NCI-H2107 (cell line): ENCODE measurements around the gene CCT8L2.
"Not testable (repeated sequence)": the region's sequence is repeated elsewhere in the genome, so short reads cannot be mapped to it uniquely, and the experiment has no call there.

ENCODE experiments used
- DNase-seq: peaks from one replicate; lab custom pipeline; 2025; lab: John Stamatoyannopoulos, UW

Gene CCT8L2

GRCh38 chr22:16595251-16595650, 2.6 kb upstream of the CCT8L2 start:
- DNase-seq, result not testable (repeated sequence)

- no peak for DNase-seq
These were observed 1.4 kb upstream of the CCT8L2 start for GRCh38 chr22:16594026-16594425.

GRCh38 chr22:16592231-16592630, 379 bp downstream of the CCT8L2 start:
- DNase-seq, result not testable (repeated sequence)

DNA sequence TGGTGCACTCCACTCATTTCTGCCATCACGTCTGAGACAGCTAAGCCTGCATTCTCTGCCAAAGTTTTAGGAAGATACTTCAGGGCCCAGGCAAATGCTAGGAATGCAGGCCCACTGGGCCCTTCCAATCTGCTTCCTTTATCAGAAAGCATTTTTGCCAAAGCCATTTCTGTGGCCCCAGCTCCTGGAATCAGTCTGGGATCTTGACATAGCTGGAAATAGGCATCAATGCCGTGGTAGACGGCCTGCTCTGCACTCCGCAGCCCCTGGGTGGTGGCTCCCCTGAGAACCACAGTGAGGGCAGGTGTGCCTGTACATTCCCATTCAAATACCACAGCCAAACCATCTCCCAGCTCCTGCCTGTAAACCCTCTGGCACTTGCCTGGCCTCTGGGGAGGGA, 1.5 kb downstream of the CCT8L2 start:
- not testable (repeated sequence) for DNase-seq

GRCh38 chr22:16586991-16587390, 5.6 kb downstream of the CCT8L2 start:
- no peak for DNase-seq

- no peak for DNase-seq
These were observed 6.4 kb downstream of the CCT8L2 start for GRCh38 chr22:16586170-16586569.

DNA sequence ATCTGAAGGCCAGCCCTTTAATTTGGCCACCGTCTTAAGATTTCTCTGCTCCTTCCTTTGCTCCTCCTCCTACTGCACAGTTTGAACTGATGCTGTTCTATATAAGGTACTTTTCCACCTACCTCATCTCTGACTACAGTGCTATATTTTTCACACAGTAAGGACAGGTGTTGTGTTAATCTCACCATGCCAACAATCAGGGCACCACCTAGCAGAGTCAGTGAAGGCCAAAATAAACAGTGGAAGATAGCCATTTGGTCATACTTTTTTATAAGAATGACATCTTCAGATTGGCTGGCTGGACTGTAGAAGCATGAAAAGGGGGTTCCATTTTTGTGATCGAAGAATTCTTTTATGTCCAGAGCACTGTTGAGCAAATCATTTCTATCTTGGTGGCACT, 11.7 kb downstream of the CCT8L2 start:
- DNase-seq, result not testable (repeated sequence)

DNA sequence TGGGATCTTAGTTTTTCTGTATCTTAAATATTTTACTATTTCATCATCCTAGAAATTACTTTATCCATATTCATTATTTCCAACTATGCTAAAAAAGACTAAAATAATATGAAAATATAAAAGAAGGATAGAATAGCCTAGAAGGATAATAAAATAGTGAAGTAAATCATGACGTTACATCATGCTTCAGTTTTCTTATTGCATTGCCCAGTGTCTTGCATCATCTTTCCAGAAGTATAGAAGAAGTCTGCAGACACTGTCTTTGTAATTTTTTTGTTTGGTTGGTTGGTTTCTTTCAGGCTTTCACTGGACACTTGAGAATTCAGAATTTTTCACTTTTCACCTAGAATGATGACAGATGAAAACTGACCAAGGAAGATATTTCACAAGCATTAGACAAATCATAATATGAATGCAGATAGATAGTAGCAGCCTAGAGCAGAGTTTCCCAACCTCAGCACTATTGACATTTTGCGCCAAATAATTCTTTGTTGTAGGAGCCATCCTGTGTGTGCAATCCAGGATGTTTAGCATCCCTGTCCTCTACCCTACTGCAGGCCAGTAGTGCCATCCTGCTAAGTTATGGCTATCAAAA, 23.3 kb downstream of the CCT8L2 start:
- DNase-seq, result not testable (repeated sequence)

GRCh38 chr22:16568425-16568758, 24.2 kb downstream of the CCT8L2 start:
- DNase-seq, result no peak

DNA sequence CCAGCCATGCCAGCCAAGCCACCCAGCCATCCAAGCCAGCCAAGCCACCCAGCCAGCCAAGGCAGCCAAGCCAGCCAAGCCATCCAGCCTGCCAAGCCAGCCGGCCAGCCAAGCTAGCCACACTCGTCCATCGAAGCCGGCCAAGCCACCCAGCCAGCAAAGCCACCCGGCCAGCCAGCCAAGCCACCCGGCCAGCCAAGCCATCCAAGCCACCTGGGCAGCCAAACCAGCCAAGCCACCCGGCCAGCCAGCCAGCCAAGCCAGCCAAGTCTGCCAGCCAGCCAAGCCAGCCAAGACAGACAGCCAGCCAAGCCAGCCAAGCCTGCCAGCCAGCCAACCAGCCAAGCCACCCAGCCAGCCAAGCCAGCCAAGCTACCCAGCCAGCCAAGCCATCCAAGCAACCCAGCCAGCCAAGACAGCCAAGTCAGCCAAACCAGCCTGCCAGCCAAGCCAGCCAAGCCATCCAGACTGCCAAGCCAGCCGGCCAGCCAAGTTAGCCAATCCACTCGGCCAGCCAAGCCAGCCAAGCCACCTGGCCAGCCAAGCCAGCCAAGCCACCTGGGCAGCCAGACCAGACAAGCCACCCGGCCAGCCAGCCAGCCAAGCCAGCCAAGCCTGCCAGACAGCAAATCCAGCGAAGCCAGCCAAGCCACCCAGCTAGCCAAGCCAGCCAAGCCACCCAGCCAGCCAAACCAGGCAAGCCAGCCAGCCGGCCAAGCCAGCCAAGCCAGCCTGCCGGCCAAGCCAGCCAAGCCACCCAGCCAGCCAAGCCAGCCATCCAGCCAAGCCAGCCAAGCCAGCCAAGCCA, 24.8 kb downstream of the CCT8L2 start:
- DNase-seq, result not testable (repeated sequence)

GRCh38 chr22:16566421-16567151, 26.0 kb downstream of the CCT8L2 start:
- DNase-seq, result not testable (repeated sequence)

GRCh38 chr22:16565585-16566420, 26.8 kb downstream of the CCT8L2 start:
- DNase-seq, result not testable (repeated sequence)

GRCh38 chr22:16564837-16565584, 27.6 kb downstream of the CCT8L2 start:
- not testable (repeated sequence) for DNase-seq

GRCh38 chr22:16563555-16564520, 28.8 kb downstream of the CCT8L2 start:
- no peak for DNase-seq

DNA sequence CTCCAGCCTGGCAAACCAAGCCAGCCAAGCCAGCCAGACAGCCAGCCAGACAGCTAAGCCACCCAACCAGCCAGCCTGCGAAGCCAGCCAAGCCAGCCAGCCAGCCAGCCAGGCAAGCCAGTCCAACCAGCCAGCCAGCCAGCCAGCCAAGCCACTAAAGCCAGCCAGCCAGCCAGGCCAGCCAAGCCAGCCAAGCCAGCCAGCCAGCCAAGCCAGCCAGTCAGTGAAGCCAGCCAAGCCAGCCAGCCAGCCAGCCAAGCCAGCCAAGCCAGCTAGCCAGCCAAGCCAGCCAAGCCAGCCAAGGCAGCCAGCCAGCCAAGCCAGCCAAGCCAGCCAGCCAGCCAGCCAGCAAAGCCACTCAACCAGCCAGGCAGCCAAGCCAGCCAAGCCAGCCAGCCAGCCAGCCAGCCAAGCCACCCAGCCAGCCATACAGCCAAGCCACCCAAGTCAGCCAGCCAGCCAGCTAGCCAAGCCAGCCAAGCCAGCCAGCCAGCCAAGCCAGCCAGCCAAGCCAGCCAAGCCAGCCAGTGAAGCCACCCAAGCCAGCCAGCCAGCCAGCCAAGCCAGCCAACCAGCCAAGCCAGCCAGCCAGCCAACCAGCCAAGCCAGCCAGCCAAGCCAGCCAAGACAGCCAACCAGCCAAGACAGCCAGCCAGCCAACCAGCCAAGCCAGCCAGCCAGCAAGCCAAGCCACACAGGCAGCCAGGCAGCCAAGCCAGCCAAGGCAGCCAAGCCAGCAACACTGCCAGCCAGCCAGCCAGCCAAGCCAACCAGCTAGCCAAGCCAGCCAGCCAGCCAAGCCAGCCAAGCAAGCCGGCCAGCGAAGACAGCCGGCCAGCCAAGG, 29.7 kb downstream of the CCT8L2 start:
- no peak for DNase-seq

DNA sequence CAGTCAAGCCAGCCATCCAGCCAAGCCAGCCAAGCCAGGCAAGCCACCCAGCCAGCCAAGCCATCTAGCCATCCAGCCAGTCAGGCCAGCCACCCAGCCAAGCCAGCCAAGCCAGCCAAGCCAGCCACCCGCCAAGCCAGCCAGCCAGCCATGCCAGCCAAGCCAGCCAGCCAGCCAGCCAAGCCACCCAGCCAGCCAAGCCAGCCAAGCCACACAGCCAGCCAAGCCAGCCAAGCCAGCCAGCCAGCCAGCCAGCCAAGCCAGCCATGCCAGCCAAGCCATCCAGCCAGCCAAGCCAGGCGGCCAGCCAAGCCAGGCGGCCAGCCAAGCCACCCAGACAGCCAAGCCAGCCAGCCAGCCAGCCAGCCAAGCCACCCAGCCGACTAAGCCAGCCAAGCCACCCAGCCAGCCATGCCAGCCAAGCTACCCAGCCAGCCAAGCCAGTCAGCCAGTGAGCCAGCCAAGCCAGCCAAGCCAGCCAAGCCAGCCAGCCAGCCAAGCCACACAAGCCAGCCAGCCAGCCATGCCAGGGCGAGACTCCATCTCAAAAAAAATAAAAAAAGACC, 31.4 kb downstream of the CCT8L2 start:
- not testable (repeated sequence) for DNase-seq

GRCh38 chr22:16560651-16561050, 32.0 kb downstream of the CCT8L2 start:
- DNase-seq, result not testable (repeated sequence)

DNA sequence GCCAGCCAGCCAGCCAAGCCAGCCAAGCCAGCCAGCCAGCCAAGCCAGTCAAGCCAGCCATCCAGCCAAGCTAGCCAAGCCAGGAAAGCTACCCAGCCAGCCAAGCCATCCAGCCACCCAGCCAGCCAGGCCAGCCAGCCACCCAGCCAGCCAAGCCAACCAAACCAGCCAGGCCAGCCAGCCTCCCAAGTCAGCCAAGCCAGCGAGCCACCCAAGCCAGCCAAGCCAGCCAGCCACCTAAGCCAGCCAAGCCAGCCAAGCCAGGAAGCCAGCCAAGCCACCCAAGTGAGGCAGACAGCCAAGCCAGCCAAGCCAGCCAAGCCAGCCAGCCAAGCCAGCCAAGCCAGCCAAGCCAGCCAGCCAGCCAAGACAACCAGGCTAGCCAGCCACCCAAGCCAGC, 32.6 kb downstream of the CCT8L2 start:
- DNase-seq, result not testable (repeated sequence)
